ENCODE data around the gene REC114.

REC114 gene

DNA sequence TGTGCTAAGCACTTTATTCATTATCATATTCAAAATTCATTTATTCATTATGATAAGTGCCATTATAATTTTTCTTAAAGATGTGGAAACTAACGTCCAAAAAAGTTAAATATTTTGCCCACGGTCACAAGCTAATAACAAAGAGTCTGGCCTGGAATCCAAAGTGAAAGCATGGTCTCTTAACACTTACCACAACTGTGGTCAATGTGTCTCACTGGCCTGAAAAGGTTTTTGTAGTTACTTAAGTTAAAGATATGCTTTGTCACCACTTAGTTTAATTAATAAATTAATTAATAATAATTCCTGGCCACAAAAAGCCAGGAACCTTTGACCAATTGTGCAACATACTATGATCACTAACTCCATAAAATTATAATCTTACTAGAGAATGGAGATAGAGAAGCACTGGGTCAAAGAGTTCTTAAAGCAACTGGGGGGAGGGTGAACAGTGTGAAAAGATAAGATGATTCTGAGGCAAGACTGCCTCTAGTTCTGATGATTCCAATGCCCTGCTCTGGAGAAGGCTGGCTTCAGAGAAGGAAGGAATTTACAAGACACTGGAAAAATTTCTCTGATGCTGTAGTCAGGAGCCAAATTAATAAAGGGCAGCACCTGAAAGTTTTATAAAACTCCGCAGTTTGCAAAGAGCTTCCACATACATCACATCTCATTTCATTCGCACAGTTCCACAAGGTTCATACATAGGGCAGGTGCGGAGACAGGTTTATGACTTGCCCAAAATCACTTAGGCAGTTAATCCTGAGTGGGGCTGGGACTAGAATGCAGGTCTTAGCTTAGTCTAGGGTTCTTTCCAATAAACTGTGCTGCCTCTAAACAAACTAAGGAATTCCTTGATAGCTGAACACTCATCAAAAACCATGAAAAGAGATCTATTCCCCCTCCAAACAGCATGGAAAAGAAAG, 157.7 kb downstream of the REC114 start:
- H3K4me3 ChIP-seq (ENCODE audit: low read depth, low read length): no peak overlapping the region
- TF ChIP-seq, protein P1, sequence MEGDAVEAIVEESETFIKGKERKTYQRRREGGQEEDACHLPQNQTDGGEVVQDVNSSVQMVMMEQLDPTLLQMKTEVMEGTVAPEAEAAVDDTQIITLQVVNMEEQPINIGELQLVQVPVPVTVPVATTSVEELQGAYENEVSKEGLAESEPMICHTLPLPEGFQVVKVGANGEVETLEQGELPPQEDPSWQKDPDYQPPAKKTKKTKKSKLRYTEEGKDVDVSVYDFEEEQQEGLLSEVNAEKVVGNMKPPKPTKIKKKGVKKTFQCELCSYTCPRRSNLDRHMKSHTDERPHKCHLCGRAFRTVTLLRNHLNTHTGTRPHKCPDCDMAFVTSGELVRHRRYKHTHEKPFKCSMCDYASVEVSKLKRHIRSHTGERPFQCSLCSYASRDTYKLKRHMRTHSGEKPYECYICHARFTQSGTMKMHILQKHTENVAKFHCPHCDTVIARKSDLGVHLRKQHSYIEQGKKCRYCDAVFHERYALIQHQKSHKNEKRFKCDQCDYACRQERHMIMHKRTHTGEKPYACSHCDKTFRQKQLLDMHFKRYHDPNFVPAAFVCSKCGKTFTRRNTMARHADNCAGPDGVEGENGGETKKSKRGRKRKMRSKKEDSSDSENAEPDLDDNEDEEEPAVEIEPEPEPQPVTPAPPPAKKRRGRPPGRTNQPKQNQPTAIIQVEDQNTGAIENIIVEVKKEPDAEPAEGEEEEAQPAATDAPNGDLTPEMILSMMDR (IDR thresholded peaks at IDR 0.05; ENCODE audit: low read depth, low read length): no peak

DNA sequence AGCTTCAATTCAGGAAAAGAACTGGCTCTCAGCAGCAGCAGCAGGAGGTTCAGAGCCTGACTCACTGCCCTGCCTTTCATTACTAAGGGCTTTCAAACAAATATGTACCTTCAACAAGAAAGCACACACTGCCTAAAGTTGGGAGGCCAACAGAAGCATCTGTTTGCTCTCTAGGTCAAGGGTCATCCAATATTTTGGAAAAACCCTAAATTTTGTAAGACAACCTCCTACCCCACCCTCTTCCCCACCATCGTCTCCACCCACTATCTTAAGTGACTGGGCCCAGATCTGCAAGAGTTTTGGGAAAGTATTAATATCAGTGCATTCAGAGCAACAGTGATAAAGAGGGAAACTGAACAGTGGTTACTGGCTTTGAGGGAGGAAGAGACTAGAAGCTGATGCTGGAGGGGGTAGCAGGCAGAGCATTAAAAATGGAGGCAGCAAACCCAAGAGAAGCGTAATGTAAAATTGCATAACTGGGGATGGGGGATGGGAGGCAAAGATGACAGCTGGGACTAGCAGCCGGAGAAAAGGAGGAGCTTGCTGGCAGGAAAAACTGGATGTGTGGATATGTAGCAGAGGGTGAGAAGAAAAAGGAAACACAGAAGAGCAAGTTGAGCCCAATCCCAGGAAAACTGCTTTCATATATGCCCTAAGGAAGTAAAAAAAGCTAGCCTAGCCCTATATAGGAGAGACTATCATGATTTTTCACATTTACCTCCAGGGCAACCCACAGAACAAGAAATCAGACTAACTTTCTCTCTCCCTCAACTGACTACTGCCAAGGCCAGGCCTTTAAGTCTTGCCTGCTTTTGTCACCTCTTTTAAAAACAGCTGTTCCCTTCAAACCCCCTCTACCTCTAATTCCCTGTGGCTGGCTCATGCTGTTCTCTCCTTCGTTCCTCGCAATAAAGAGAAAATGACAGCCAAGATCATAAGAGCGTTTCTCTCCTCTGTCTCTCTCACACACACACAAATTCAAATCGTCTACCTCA, 158.8 kb downstream of the REC114 start:
- TF ChIP-seq, protein P1 (IDR thresholded peaks at IDR 0.05; ENCODE audit: low read depth, low read length): no peak
- no peak overlapping the region for H3K4me3 ChIP-seq (ENCODE audit: low read depth, low read length)

DNA sequence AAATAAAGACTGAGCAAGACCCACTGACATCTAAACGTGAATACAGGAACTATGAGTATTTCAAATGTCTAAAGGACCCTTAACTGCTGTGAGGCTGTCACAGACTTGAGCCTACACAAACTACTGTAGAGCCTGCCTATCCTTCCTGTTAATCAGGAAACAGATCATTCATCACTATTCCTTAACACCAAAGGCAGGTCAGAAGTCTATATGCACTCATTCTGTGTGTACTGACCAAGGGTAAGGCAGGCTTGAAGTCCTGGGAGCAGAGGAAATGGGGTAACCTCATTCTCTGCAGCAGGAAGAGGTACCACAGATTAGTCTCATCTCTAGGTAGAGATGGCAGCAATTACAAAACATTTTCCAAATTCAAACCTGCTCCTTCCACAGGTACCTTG, 159.5 kb downstream of the REC114 start:
- TF ChIP-seq, protein P1 (IDR thresholded peaks at IDR 0.05; ENCODE audit: low read depth, low read length): no peak
- no peak overlapping the region for H3K4me3 ChIP-seq (ENCODE audit: low read depth, low read length)

DNA sequence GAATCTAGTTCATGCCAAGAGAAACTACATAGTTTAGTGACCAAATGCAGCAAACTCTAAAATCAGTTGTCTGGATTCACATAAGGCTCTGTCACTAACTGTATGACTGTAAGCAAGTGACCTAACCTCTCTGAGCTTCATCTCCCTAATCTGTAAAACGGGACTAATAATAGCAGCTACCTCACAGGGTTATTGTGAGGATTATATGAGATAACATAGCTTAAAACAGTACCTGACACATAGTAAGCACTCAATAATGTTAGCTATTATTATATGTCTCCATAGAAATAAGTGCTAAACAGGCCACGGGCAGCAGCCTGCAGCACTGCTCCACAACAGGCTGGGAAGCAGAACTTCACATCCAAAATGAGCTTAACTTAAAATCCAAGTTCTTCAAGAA, 160.0 kb downstream of the REC114 start:
- TF ChIP-seq, protein P1 (IDR thresholded peaks at IDR 0.05; ENCODE audit: low read depth, low read length): no peak
- no peak overlapping the region for H3K4me3 ChIP-seq (ENCODE audit: low read depth, low read length)

DNA sequence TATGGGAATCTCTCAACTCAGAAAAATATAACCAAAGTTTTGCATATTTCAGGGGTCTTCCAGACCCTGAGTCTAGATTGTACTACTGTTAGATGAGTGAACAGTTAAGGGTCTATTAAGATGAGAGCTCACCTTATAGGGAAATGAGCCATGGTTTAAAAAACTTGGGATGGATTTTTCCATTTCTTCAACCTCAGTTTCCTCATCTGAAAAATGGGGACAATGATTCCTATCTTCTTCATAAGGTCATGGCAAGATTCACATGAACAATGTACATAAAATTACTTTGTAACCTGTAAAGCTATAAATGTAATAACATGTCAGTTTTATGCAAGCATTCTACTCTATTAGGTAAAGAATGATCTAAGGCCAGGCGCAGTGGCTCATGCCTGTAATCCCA, 161.5 kb downstream of the REC114 start:
- no peak overlapping the region for H3K4me3 ChIP-seq (ENCODE audit: low read depth, low read length)
- TF ChIP-seq, protein P1 (IDR thresholded peaks at IDR 0.05; ENCODE audit: low read depth, low read length): no peak

DNA sequence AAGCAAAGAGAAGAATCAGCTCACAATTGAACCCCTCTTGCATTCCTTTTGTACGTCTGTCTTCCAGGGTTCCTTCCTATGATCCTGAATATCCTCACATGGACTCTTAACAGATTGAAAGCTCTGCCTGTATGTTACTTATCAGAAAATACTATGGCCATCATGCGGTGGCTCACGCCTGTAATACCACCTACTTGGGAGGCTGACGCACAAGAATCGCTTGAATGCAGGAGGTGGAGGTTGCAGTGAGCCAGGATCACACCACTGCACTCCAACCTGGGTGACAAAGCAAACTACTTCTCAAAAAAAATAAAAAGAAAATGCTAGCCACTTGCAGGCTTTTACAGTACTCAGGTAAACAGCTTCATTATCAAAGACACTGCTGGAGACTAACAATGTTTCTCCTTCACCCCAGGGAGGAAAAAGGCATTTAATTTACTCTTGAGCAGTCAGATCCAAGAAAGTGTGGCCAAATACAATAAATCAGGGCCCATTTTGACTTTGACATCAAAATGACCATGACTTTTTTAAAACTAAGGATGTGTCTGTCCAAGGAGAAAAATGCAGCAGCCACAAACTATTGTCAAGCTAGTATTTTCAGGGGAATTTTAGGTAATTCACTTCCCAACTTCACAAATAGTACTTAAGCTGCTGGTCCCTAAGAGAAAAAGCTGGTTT, 162.9 kb downstream of the REC114 start:
- H3K4me3 ChIP-seq (ENCODE audit: low read depth, low read length): no peak overlapping the region

More for the DNA sequence above, 162.9 kb downstream of the REC114 start:
- TF ChIP-seq, protein P1 (IDR thresholded peaks at IDR 0.05; ENCODE audit: low read depth, low read length): no peak
